GF-D8 (cell line): Measurements from ENCODE around the gene ACOX2.
"Not testable (repeated sequence)": the region's sequence is repeated elsewhere in the genome, so short reads cannot be mapped to it uniquely, and the experiment has no call there.

Experiments
- DNase-seq: peaks from one replicate; lab custom pipeline; 2025; lab: John Stamatoyannopoulos, UW

Gene ACOX2

DNA sequence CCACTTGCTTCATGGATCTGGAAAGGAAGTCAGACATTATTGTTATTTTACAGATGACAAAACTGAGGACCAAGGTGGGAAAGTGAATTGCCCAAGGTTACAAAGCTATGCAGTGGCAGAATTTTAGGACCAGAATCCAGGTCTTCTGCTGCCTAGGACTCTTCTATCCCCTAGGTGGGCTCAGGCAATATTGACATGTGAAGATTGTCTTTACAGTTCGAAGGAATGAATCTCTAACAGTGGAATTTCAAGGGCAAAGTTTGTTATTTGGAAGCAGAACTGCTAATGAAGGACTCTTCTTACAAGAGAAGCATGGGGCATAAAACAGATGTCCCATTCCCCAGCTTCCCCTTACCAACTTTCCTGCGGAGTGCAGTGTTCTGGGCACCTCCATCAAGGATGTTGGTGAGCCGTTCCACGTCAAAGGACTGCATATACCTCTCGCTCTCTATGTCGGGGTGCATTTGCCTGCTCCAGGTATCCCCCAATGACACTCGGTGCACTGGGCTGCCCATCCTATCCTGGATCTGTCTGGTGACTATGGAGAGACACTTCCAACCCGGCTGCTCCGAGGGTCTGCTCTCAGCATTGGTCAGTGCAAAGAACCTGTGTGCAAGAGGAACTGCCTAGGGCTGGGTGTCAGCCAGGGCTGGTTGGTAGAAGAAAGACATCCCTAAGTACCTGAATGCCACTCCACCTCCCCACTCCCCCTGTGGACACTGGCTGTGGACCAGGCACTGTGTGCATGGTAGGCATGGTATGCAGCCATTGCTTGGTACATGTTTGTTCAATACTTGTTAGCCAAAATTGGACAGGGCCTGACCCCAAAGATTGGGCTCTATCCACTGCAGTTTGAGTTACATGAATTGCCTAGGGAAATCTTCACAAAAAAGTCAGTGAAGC, 2.1 kb downstream of the ACOX2 start:
- no peak for DNase-seq

DNA sequence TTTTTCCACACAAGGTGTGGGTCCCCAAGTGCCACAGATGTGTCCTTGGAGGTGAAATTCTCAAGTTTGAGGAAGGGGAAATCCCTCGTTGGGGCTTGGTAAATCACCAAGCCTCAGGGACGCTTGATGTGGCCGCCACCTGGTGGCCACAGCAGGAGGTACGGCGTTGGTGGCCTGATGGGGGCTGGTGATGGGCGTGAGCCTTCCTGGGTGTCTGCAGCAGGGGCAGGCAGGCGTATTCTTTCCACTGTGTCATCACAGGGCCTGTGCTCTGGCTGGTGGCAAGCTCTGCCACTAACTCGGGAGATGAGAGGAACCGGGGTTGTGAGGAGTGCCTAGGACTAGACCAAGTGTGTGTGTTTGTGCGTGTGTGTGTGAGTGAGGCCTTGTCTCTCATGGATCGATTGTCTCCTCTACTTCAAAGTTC, 4.2 kb downstream of the ACOX2 start:
- peak; percentile 24 for DNase-seq

DNA sequence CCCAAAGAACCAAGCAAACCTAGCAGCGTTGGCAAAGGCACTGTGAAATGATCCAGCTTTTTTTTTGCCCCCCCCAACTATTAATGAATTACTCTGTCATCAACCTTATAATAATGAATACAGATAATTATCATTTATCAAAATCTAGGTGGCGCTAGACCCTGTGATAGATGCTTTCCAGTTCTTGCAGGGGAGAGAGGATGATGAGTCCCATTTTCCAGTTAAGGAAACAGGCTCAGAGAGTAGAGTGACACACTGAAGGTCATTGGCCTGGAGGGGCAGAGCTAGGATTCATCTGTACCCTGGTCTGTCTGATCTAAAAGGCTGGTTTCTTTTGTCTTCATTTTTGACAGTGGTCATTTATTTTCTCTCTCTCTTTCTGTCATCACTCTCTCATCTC, 5.0 kb downstream of the ACOX2 start:
- no peak for DNase-seq

DNA sequence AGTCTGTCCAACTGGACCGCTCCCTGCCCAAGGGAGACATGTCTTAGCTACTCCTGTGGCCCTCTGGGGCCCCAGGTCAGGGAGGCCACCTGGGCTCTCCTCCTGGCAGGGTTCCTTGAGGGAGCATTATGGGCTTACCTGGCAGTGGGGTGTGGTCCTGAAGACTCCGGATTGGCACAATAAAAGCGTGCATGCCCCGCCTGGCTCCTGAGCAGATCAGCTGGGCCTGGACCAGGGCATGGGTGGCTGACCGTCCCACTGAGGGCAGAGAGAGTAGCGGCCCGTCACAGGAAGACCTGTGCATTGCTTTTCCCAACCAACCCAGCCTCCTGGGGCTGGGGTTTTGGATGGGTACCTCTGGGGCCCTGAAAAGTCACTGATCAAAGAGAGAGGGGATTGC, 5.4 kb downstream of the ACOX2 start:
- DNase-seq = no peak

DNA sequence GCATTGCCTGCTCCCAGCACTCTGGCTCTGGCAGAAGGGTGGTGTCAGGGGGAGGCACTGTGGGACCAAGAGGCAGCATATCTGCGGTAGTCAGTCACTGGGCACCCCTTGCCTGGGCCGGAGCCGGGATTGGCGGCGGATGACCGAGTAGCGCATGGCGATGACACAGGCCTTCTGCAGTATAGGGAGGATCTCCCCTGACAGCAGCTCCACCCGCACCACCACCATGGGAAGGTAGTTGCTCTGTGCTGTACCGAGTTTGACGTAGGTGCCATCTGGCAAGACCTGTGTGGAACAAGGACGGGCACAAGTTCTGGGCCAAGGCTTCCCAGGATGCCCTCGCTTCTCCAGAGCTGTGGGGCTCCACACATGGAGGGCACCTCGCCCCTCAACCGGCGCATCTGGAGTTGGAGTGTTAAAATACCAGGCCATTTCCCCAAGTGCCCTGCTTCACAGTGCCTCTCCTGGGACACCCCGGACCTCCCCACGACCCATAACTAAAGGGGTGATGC, 6.6 kb downstream of the ACOX2 start:
- DNase-seq = no peak

DNA sequence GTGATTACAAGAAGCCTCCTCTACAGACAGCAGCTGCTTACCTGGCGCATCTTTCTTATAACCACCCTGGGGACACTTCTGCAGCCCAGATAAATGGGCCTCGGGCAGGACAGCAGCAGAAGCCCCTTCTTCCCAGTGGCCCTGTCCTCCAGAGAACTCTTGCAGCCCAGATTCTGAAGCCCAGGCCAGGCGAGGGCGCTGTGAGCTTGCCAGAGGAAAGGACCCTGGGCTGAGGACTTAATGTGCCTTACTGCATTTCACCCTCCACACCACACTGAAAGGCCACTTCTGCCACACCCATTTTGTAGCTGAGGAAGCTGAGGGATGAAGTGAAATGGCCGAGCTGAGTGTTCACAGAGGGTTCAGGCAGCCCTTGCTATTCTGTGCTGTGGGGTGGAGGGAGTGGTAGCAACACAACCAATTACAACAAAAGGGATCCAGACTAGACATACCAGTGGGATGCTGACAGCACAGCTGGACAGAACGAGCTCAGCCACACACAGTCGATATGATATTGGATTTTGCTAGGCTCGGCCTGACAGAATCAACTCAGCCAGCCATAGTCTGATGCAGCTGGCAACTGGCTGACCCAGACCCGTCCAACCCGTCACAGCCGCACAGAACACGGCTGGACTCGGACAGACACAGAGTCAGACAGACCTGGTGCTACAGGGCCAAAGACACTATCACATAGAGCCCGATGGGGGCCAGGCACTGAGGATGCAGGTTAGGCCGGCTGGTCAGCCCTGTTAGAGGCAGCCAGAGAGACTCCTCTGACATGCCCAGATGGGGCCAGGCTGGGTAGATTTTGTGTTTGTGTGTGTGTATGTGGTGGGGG, 7.3 kb downstream of the ACOX2 start:
- DNase-seq = no peak

DNA sequence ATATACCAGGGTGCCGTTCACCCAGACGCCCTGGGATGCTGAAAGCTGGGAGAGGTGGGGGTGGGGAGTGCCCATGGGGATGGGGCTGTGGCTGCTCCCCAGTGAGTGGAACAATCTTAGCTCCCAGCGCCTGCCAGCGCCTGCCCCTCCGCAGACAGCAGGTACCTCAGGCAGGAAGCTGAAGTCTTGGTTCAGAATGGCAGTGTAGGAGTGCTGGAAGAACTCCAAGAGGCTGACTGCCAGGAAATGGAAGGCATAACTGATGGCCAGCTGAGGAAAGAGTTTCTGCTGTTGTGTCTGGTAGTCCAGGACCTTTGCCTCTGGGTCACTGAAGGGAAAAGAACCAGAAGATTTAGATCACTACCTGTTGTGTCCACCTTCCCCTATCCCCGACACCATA, 8.4 kb downstream of the ACOX2 start:
- no peak for DNase-seq

DNA sequence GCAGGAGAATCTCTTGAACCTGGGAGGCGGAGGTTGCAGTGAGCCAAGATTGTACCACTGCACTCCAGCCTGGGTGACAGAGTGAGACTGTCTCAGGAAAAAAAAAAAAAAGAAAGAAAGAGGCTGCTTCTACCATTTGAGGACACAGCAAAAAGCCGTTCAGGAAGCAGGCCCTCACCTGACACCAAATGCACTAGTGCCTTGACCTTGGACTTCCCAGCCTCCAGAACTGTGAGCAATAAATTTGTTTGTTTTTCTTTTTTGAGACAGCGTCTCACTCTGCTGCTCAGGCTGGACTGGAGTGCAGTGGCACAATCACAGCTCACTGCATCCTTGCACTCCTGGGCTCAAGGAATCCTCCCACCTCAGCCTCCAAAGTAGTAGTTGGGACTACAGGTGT, 9.6 kb downstream of the ACOX2 start:
- DNase-seq = not testable (repeated sequence)

DNA sequence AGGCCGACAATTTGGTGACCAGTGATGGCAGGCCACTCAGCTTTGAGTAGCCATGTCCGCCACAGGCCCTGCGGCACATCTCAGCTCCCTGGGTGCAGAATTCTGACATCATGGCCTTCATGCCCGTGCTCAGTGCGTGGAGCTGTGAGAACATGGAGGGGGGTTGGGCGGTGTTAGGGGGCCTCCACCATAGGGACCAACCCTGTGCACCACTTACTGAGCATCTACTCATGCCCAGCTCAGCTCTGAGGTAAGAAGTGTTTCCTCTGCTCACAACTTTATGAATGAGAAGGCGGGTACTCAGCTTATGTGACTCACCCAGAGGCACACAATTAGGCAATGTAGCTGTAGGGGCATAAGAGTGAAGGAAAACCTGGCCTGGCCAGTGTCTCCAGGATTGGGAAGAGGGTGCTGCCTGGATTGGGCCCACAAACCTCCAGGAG, 10.5 kb downstream of the ACOX2 start:
- DNase-seq = no peak

DNA sequence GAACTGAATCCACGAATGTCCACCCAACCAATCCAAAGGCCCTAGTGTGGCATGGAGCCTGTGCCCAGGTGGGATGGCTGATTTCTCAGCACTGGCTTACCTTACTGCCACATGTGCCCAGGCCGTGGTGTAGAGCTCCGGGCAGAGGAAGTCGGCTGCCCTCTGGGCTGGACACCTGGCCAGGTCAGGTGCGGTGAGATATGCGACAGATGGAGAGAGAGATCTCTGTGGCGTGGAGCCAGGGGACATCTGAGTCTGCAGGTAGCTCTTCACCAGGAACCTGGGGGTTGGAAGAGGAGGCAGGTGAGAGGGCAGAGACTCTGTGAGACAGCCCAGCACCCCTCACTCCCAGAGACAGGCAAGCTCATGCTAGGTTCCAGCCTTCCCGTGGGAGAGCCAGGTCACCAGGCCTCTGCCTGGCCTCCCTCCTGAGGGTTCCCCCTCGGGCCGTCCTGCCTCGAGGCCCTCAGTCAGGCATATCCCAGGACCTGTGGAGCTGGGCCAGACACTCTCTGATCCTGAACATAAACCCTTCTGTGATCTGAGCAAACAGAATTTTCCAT, 12.6 kb downstream of the ACOX2 start:
- DNase-seq = no peak

DNA sequence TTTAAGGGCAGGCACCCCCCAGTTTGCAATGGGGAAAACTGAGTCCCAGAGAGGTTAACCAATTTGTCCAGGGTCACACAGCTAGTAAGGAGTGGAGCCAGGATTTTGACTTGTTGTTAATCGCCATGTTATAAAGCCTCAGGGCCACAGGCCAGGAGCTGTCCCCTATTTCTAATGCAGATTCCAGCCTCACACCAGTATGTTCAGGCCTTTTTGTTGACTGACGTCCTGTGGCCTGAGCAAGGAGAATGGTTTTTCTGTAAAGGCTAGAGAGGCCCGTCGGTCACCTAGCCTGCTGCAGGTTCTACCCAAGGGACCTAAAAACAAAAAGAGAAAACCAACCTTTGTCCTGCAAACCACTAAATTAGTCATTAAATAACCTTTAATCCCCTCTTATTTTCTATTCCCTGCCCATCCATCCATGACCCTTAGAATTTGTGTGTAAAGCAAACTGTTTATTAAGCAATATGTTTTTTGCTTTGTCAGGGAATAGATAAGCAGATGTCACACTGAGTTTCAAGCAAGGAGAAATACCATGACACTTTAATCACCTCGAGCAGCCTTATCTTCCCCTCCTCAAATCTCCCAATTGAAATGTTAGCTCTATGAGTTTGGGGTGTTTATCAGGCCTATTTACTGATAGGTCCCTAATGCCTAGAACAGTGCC, 14.1 kb downstream of the ACOX2 start:
- DNase-seq = no peak

DNA sequence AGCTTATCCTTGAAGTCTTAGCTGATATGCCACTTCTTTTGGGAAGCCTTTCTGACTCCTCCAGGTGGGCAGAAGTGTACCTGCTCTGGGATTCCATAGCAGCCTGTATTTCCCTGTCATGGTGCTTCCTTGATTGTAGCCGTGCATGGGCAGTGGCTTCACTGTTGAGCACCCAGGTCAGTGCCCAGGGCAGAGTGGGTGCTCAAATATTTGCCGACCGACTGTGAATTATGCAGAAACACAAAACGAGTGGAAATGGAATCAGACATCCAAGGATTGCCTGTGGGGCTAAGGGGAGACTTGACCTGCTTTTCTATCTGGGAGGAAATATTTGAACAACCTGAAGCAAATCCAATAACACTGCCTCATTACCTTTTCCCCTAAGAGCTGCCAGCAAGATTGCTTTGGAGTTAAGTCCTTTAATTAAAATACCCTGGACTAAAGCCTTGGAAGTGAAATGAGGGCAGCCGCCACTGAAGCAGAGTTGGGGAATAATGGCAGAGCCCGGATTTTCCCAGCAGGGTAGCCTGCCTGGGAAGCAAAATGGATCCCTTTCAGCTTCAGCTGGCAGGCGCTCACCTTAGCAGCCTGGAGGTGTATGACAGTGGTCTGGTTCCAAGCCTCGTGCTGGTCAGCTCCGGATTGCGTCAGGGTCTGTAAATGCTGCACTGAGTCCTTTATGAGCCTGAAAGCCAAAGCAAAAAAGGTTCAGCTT, 14.9 kb downstream of the ACOX2 start:
- DNase-seq = no peak

DNA sequence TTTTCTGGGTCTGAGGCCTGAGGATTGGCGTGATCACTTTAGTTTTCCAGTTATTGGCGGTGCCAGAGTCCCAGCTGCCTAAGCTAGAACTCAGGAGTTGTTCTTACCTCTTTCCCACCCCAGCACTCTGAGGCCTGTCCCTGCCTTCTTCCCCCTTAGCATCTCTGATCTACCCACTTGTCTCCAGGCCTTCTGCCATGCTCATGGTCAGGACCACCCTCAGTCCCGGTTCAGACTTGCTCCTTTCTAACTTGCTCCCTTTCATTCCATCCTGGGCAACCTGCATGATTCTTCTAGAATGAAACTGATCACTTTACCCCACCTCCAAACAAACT, 15.7 kb downstream of the ACOX2 start:
- no peak for DNase-seq

DNA sequence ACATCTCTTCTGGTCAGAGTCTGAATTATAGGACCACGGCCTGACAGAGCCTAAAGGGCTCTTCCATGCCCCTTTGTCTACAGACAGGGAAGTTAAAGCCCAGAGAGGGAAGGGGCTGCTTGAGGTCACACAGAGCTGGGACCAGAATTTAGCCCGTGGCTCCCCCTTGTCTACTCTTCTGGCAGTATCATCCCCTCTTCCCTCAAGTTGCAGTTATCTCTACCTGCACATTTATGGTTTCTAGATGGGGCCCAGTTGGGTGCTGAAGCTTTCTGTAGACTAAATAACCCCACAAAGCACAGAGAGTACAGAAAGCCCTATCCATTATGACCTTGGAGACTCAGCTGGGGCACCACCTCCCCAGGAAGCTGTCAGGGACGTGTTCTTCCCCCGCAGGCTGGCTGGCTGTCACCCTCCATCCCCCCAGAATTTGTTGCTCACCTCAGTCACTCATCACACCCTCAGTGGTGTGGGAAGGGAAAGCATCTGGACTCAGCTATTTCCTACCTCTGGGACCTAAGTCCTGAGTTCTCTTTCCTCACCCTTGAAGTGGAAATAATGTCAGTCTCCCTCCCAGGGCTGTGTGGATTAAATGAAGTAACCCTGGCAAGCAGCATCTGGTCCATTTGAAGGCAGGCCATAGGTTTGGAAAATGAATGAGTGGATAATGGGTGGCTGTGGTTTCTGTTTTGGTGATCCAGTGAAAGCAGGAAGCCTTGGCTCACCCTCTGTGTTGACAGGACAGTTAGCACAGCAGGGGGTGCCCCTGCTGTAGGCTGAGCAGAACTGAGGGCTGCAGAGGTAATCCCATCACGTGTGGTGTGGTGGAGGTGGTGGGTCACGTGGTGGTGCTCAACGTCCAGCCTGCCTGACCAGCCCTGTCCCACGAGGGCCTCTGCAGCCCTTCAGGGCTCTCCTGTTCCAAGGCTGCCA, 16.3 kb downstream of the ACOX2 start:
- DNase-seq = no peak

DNA sequence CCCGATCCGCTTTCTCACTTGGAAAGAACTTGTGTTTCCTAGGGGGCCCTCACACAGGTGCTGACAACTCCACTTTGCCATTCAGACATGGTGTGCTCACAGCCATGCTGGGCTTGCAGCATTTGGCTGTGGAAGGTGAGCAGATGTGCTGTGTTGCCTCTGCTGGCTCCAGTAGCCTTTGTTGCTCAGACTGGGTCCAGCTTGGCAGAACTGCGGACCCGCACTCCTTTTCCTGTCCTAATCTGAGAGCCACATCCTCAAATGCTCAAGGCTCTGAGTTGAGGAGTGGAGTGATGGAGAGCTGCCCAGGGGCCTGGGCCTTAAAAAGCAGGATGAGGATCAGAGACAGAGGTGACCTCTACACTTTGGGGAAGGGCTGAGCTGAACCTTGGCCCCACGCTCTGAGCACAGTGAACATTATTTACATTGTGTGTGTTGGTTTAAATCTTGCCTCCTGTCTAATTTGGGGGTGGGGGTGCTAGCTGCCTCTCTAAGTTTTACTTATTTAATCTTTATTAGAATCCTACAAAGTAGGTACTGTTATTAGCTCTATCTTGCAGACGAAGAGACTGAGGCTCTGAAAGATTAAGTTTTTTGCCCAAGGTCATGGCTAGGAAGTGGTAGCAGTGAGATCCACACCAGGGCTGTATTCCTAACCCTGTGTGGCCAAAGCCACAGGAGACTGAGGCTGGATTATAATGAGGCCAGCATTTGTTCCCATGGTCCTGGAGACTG, 17.2 kb downstream of the ACOX2 start:
- DNase-seq = no peak

DNA sequence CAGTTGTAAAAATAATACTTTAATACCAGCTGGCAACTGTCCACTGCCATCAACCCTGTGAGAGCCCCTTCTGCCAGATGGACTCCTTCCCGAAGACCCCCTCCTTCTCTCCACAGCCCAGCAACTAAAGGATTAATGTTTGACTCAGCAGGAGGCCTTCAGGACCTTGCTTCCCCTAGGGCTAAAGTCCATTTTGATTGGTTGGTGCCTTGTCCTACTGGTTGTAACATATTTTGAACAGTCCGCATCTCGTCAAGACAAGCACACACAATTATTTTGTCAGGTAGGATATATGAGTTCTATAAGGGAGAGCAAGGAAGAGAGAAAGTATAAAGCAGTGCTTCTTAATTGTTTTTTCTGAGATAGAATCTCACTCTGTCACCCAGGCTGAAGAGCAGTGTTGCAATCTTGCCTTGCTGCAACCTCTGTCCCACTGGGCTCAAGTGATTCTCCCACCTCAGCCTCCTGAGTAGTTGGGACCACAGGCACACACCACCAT, 18.6 kb downstream of the ACOX2 start:
- no peak for DNase-seq

DNA sequence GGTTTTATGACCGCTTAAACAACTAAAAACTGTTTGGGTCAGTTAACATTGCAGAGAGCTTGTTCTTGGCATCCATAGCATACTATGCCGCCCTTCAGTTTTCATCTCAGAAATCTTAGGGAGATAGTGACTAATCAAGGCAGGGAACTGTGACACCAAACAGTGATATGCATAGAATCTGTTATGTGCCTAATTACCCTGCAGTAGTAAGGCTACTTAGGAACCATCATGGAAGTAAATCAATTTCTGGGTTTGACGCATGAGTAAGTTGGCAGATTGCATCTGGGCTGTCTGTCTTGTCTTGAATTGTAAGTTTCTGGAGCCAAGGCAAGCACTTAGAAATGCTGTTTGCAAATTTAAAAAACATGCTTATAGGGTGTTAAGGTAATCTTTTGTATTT, 22.6 kb downstream of the ACOX2 start:
- no peak for DNase-seq

DNA sequence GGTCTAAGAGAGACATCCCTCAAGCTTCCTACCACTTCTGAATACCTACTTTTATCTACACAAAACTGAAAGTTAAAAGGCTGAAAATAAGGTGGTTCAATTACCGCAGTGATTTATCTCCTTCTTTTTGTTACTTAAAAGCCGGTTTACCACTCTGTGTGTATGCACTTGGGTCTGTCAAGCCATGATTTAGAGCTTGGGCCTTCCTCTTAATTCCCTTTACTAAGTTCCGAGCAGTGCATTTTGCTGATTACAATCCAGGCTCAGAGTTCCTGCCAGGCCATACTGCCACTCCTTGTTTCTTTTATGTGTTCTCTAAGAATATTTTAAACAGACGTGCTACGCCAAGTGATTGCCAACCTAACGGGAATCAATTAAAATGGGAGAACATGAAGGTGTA, 28.6 kb downstream of the ACOX2 start:
- no peak for DNase-seq

DNA sequence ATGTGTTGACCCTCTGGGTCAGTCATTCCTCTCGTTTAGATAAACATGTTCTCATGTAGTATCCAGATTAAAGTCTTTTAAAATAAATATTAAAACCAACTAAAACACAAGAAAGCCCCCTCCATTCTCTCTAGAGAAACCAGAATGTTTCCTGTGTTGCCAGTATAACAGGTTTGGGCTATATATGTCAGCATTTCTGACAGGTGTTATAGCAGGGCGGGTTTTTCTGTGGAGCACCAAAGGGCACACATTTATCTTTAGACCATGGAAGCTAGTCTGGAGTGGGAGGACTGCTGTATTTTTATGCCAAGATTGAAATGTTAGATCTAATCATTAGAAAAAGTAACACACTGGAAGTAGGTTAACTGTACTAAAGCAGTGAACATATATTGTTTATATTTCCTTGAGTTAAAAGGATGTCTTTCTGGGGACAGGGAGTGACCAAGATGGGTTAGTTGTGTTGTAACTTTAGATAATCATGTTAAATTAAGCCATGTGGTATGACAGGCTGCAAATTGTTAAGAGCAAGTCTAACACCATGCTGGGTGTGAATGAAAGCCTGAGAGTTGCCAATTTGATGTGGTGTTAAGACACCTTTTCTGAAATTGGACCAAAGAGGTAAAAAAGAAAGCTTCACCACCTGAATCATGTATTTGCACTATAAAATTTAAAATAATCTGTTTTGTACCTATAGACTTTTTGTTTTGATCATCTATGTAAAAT, 29.5 kb downstream of the ACOX2 start:
- DNase-seq = no peak
